NT2/D1 (cell line): ENCODE data around the gene DOCK1.

Source experiments
- SUZ12 ChIP-seq: IDR thresholded peaks from 2 replicates; pipeline ENCODE4 v1.6.1; 2011; ENCODE audit not compliant: insufficient read length, insufficient read depth; ENCODE audit errors: extremely low read depth
- YY1 ChIP-seq: IDR thresholded peaks from 2 replicates; pipeline ENCODE4 v1.6.1; 2011; ENCODE audit not compliant: insufficient read length, insufficient read depth

- no peak for TF ChIP-seq SUZ12
- TF ChIP-seq YY1: no peak
These were observed 504.8 kb downstream of the DOCK1 start for GRCh38 chr10:127410030-127410429.
